H9 (cell line): Measurements from ENCODE around the gene CREB5. TPM values are rescaled to one million over a fixed set of nuclear protein-coding genes. Genes with fewer than 3 reads are reported as not detected.

Experiments used
- DNase-seq: peaks from one replicate; pipeline ENCODE4 v3.0.0-alpha.2; 2017
- H2AFZ ChIP-seq: one replicate; pipeline ENCODE4 v1.6.1; 2013; ENCODE audit warnings: mild to moderate bottlenecking, low read length, control low read depth, moderate library complexity
- H2AK5ac ChIP-seq: 2 replicates; pipeline ENCODE4 v1.6.1; 2013; ENCODE audit warnings: low read length, control low read depth, mixed read lengths; ENCODE audit not compliant: insufficient read length
- H2BK120ac ChIP-seq: one replicate; pipeline ENCODE4 v1.6.1; 2013; ENCODE audit warnings: low read depth, mild to moderate bottlenecking, low read length, control low read depth, inconsistent platforms; ENCODE audit not compliant: poor library complexity, severe bottlenecking
- H2BK12ac ChIP-seq: 2 replicates; pipeline ENCODE4 v1.6.1; 2013; ENCODE audit warnings: low read length, control low read depth, mixed read lengths, low read depth; ENCODE audit not compliant: insufficient read length
- H2BK15ac ChIP-seq: 2 replicates; pipeline ENCODE4 v1.6.1; 2013; ENCODE audit warnings: low read depth, low read length, control low read depth
- H2BK20ac ChIP-seq: one replicate; pipeline ENCODE4 v1.6.1; 2013; ENCODE audit warnings: low read depth, mild to moderate bottlenecking, low read length, control low read depth, inconsistent platforms; ENCODE audit not compliant: poor library complexity, severe bottlenecking
- H2BK5ac ChIP-seq: 2 replicates; pipeline ENCODE4 v1.6.1; 2013; ENCODE audit warnings: low read length, control low read depth, mixed read lengths; ENCODE audit not compliant: insufficient read length
- H3K14ac ChIP-seq: 2 replicates; pipeline ENCODE4 v1.6.1; 2013; ENCODE audit warnings: low read length, control low read depth; ENCODE audit not compliant: insufficient read depth
- H3K18ac ChIP-seq: 2 replicates; pipeline ENCODE4 v1.6.1; 2013; ENCODE audit warnings: low read depth, mild to moderate bottlenecking, mixed read lengths, low read length, control low read depth; ENCODE audit not compliant: insufficient read length
- H3K23ac ChIP-seq: 2 replicates; pipeline ENCODE4 v1.6.1; 2013; ENCODE audit warnings: low read length, control low read depth, mixed read lengths, low read depth; ENCODE audit not compliant: insufficient read length
- H3K23me2 ChIP-seq: 2 replicates; pipeline ENCODE4 v1.6.1; 2013; ENCODE audit warnings: low read depth, mild to moderate bottlenecking, mixed read lengths, low read length, control low read depth; ENCODE audit not compliant: insufficient read length, poor library complexity, severe bottlenecking
- H3K27ac ChIP-seq: 2 replicates; pipeline ENCODE4 v1.5.1; 2013; ENCODE audit warnings: low read length, control low read depth, mixed read lengths, low read depth; ENCODE audit not compliant: insufficient read length
- H3K27me3 ChIP-seq: 2 replicates; pipeline ENCODE4 v1.6.1; 2013; ENCODE audit warnings: low read length, control low read depth, inconsistent platforms; ENCODE audit not compliant: insufficient read depth
- H3K4ac ChIP-seq: 2 replicates; pipeline ENCODE4 v1.6.1; 2013; ENCODE audit warnings: low read depth, mild to moderate bottlenecking, control low read depth, inconsistent platforms, low read length, moderate library complexity
- H3K4me1 ChIP-seq: 2 replicates; pipeline ENCODE4 v1.6.1; 2013; ENCODE audit warnings: low read length, control low read depth, inconsistent platforms; ENCODE audit not compliant: insufficient read depth
- H3K4me2 ChIP-seq: 2 replicates; pipeline ENCODE4 v1.6.1; 2013; ENCODE audit warnings: low read length, control low read depth, mixed read lengths; ENCODE audit not compliant: insufficient read length, insufficient read depth
- H3K56ac ChIP-seq: 2 replicates; pipeline ENCODE4 v1.6.1; 2013; ENCODE audit warnings: low read depth, mild to moderate bottlenecking, mixed read lengths, low read length, control low read depth; ENCODE audit not compliant: insufficient read length
- H3K79me1 ChIP-seq: 2 replicates; pipeline ENCODE4 v1.6.1; 2013; ENCODE audit warnings: low read depth, mild to moderate bottlenecking, moderate library complexity, low read length, control low read depth, inconsistent platforms; ENCODE audit not compliant: insufficient read depth, poor library complexity, severe bottlenecking
- H3K79me2 ChIP-seq: 2 replicates; pipeline ENCODE4 v1.6.1; 2013; ENCODE audit warnings: low read length, control low read depth, inconsistent platforms; ENCODE audit not compliant: insufficient read depth
- H3K9ac ChIP-seq: 2 replicates; pipeline ENCODE4 v1.6.1; 2013; ENCODE audit warnings: low read length, control low read depth, mixed read lengths; ENCODE audit not compliant: insufficient read length; ENCODE audit errors: extremely low read depth
- H3K9me3 ChIP-seq: one replicate; pipeline ENCODE4 v1.6.1; 2013; ENCODE audit warnings: low read depth, low read length, inconsistent platforms; ENCODE audit not compliant: control insufficient read depth
- H3T11ph ChIP-seq: one replicate; pipeline ENCODE4 v1.6.1; 2013; ENCODE audit warnings: mild to moderate bottlenecking, low read length, control low read depth, inconsistent platforms
- H4K20me1 ChIP-seq: one replicate; pipeline ENCODE4 v1.6.1; 2013; ENCODE audit not compliant: control insufficient read depth, insufficient read length, insufficient read depth
- H4K5ac ChIP-seq: 2 replicates; pipeline ENCODE4 v1.6.1; 2013; ENCODE audit warnings: low read depth, mild to moderate bottlenecking, mixed read lengths, low read length, control low read depth; ENCODE audit not compliant: insufficient read length
- H4K8ac ChIP-seq: replicated peaks from 2 replicates; pipeline ENCODE4 v1.6.1; 2013; ENCODE audit warnings: low read length, control low read depth, mixed read lengths, low read depth; ENCODE audit not compliant: insufficient read length
- H4K91ac ChIP-seq: 2 replicates; pipeline ENCODE4 v1.6.1; 2013; ENCODE audit warnings: low read depth, mild to moderate bottlenecking, moderate library complexity, mixed read lengths, low read length, control low read depth; ENCODE audit not compliant: insufficient read length
- H3K27ac Mint-ChIP-seq, 3 experiments: 2 replicates in 2 of 3; 3 replicates in 1 of 3; pipeline ENCODE4 v1.8.0; 2020 to 2021; ENCODE audit warnings: mixed read lengths in 3 of 3, mild to moderate bottlenecking in 1 of 3, moderate library complexity in 1 of 3
- H3K27me3 Mint-ChIP-seq: 2 replicates; pipeline ENCODE4 v1.8.0; 2021; ENCODE audit warnings: low read depth, mild to moderate bottlenecking, moderate library complexity, mixed read lengths
- H3K36me3 Mint-ChIP-seq, 3 experiments: 2 replicates in 2 of 3; 3 replicates in 1 of 3; pipeline ENCODE4 v1.8.0; 2020 to 2021; ENCODE audit warnings: low read depth in 3 of 3, mixed read lengths in 3 of 3; ENCODE audit not compliant: insufficient read depth in 1 of 3
- H3K4me1 Mint-ChIP-seq, 2 experiments: 2 replicates each; pipeline ENCODE4 v1.8.0; 2020; ENCODE audit warnings: mixed read lengths in 2 of 2
- H3K4me3 Mint-ChIP-seq, 2 experiments: 2 replicates in 1 of 2; 3 replicates in 1 of 2; pipeline ENCODE4 v1.8.0; 2020 to 2021; ENCODE audit warnings: mild to moderate bottlenecking in 2 of 2, mixed read lengths in 2 of 2, moderate library complexity in 1 of 2
- H3K9me3 Mint-ChIP-seq, 2 experiments: 2 replicates in 1 of 2; 3 replicates in 1 of 2; pipeline ENCODE4 v1.8.0; 2020; ENCODE audit warnings: mild to moderate bottlenecking in 2 of 2, mixed read lengths in 2 of 2, moderate library complexity in 1 of 2
- WGBS: extraction: QIAGEN DNeasy Blood & Tissue Kit; methylation state at CpG from one replicate; pipeline ENCODE4 v1.1.7; 2013; ENCODE audit warnings: missing lambda C conversion rate, low lambda C conversion rate, mixed read lengths; ENCODE audit not compliant: insufficient read length; ENCODE audit errors: extremely low coverage; 5-methylcytosine and 5-hydroxymethylcytosine counted together
- total RNA-seq: library from RNA; stranded (reverse); gene quantifications from 2 replicates; pipeline ENCODE4 v1.2.1, GENCODE V29; 2021
- TF ChIP-seq, protein P1 (sequence below): fragments of 200-600 bp; sonication (generic); conservative IDR thresholded peaks from 3 replicates; pipeline ENCODE4 v1.8.0; 2021; ENCODE audit warnings: antibody characterized with exemption, mild to moderate bottlenecking

The CREB5 gene
- total RNA-seq, 1 experiment from 2014 or later = 4.0 TPM

DNA sequence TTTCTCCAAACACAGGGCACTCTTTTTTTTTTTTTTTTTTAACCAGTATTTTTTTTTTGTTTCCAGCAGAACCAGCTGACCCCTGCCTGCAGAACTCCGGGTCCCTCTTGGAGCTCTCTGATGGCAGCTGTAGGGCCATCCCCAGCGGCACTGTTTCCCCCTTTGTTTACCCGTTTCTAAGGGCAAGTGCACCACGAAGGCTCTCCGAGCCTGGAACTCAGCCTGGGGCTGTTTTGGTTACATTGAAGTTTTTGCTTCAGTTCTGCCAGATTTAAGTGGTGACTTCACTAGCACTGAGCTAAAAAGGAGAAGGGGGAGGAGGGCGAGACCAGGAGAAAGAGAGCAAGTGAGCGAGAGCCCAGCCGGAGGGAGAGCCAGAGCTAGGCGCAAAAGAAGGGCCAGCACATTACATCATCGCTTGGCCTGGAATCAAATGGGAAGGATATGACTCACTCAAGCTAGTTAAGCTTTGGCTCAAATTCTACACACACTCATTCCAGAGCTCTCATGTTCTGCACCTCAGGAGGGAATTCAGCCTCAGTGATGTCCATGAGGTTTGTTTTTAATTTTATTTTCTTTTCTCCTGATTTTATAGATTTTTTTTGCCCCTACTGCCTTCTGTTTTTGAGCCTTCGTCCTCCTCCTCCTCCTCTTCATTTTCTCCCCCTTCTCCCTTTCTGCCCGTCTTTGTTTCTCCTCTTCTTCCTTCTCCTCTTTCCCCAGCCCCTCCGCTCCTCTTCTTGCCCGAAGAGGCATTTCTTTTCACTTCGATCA is 273.5 kb downstream of the CREB5 start:
- peak; percentile 83 for DNase-seq
- no peak overlapping the region for H3K23ac ChIP-seq
- H3K4me1 ChIP-seq = peaks cover 9% of the 10 kb centered on the region
- H4K5ac ChIP-seq = peak overlapping the region; percentile 88
- H2AK5ac ChIP-seq = no peak overlapping the region
- no peak overlapping the region for H2BK20ac ChIP-seq
- peak overlapping the region; percentile 82 for H4K91ac ChIP-seq
- peak overlapping the region; percentile 48 for H3K9ac ChIP-seq
- H3K27me3 ChIP-seq = no peaks in the 10 kb centered on the region; the same call in 1 of the 2 replicates
- peak overlapping the region; percentile 17 for H3K27ac ChIP-seq
- Mint-ChIP-seq H3K4me3 (no peak overlapping the region), H3K4me1 (peaks cover 4 to 20% of the 10 kb centered on the region in 2 experiments), H3K36me3 (no peaks in the 10 kb centered on the region; a peak in 1 of 7 replicates), H3K9me3 (no peaks in the 10 kb centered on the region), H3K27me3 (peaks cover 8% of the 10 kb centered on the region; the same call in 1 of the 2 replicates), H3K27ac (no peak overlapping the region)
- peaks cover 7% of the 10 kb centered on the region for H3K23me2 ChIP-seq
- H3K4me2 ChIP-seq = peak overlapping the region; percentile 61
- H3K14ac ChIP-seq = peak overlapping the region; percentile 88; the same call in 1 of the 2 replicates
- no peaks in the 10 kb centered on the region for H4K20me1 ChIP-seq
- no peaks in the 10 kb centered on the region for H3K9me3 ChIP-seq
- peak overlapping the region; percentile 21; the same call in 1 of the 2 replicates for H3K4ac ChIP-seq
- H2BK120ac ChIP-seq = peak overlapping the region; percentile 73
- H2BK12ac ChIP-seq = peak overlapping the region; percentile 76
- H3K56ac ChIP-seq = no peak overlapping the region
- peak overlapping the region; percentile 79 for H3K18ac ChIP-seq
- TF ChIP-seq, protein P1, sequence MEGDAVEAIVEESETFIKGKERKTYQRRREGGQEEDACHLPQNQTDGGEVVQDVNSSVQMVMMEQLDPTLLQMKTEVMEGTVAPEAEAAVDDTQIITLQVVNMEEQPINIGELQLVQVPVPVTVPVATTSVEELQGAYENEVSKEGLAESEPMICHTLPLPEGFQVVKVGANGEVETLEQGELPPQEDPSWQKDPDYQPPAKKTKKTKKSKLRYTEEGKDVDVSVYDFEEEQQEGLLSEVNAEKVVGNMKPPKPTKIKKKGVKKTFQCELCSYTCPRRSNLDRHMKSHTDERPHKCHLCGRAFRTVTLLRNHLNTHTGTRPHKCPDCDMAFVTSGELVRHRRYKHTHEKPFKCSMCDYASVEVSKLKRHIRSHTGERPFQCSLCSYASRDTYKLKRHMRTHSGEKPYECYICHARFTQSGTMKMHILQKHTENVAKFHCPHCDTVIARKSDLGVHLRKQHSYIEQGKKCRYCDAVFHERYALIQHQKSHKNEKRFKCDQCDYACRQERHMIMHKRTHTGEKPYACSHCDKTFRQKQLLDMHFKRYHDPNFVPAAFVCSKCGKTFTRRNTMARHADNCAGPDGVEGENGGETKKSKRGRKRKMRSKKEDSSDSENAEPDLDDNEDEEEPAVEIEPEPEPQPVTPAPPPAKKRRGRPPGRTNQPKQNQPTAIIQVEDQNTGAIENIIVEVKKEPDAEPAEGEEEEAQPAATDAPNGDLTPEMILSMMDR = no peak
- H3T11ph ChIP-seq = peak overlapping the region; percentile 94
- peak overlapping the region; percentile 58 for H4K8ac ChIP-seq
- H2BK5ac ChIP-seq = no peak overlapping the region
- no peaks in the 10 kb centered on the region for H3K79me2 ChIP-seq
- H2AFZ ChIP-seq = peak overlapping the region; percentile 12
- no peaks in the 10 kb centered on the region for H3K79me1 ChIP-seq
- WGBS = no CpG with 5 or more reads among the region's 15 CpGs
- H2BK15ac ChIP-seq = no peak overlapping the region
